A673 (cell line): ENCODE results near the gene ZSCAN21. TPM values are rescaled to one million over a fixed set of nuclear protein-coding genes. Genes with fewer than 3 reads are reported as not detected.

Source experiments
- BruUV-seq: library from RNA; stranded (reverse); fragments of 400-500 nt; replicated peaks from 2 replicates; lab custom pipeline; 2021; lab: Mats Ljungman, UMichigan
- CTCF ChIA-PET: fragments of 300-600 bp; sonication (Branson Sonifier 250); formaldehyde crosslinking; loops from one replicate; lab custom pipeline; 2022; ENCODE audit warnings: antibody characterized with exemption; lab: Charles Lee
- POLR2A ChIA-PET: fragments of 300-600 bp; sonication (Branson Sonifier 250); formaldehyde crosslinking; loops from one replicate; lab custom pipeline; 2022; ENCODE audit warnings: antibody characterized with exemption; ENCODE audit not compliant: low non-redundant PET; lab: Charles Lee
- DNase-seq: peaks from one replicate; pipeline ENCODE4 v3.0.0-alpha.2; 2015; ENCODE audit warnings: low spot score
- H3K27ac ChIP-seq: fragments of 200-600 bp; sonication (generic); 2 replicates; pipeline ENCODE4 v1.5.1; 2016; ENCODE audit warnings: mixed run types, low read depth, mild to moderate bottlenecking, mixed read lengths, antibody characterized with exemption, low read length; ENCODE audit not compliant: poor library complexity, severe bottlenecking
- H3K27me3 ChIP-seq: fragments of 200-600 bp; sonication (generic); replicated peaks from 2 replicates; pipeline ENCODE4 v1.6.1; 2017; ENCODE audit warnings: mixed run types, low read depth, mild to moderate bottlenecking, mixed read lengths, antibody characterized with exemption, low read length; ENCODE audit not compliant: insufficient read depth, poor library complexity
- H3K36me3 ChIP-seq: fragments of 200-600 bp; sonication (generic); 2 replicates; pipeline ENCODE4 v1.6.1; 2016; ENCODE audit warnings: mixed run types, mild to moderate bottlenecking, mixed read lengths, antibody characterized with exemption, low read length; ENCODE audit not compliant: insufficient read depth, poor library complexity, severe bottlenecking
- H3K4me1 ChIP-seq: fragments of 200-600 bp; sonication (generic); 2 replicates; pipeline ENCODE4 v1.6.1; 2017; ENCODE audit warnings: mixed run types, mild to moderate bottlenecking, mixed read lengths, antibody characterized with exemption, low read length; ENCODE audit not compliant: insufficient read depth, poor library complexity, severe bottlenecking
- H3K4me3 ChIP-seq: fragments of 200-600 bp; sonication (generic); 2 replicates; pipeline ENCODE4 v1.5.1; 2016; ENCODE audit warnings: low read depth, mixed run types, mild to moderate bottlenecking, mixed read lengths, low read length; ENCODE audit not compliant: poor library complexity, severe bottlenecking
- H3K9me3 ChIP-seq: fragments of 200-600 bp; sonication (generic); 2 replicates; pipeline ENCODE4 v1.6.1; 2016; ENCODE audit warnings: mixed run types, low read depth, mild to moderate bottlenecking, mixed read lengths, antibody characterized with exemption, low read length; ENCODE audit not compliant: poor library complexity, severe bottlenecking
- EZH2 ChIP-seq: fragments of 200-600 bp; sonication (generic); IDR thresholded peaks from 2 replicates; pipeline ENCODE4 v1.6.1; 2017; ENCODE audit warnings: borderline replicate concordance, low read depth, mild to moderate bottlenecking, mixed read lengths, antibody characterized with exemption, low read length; ENCODE audit not compliant: poor library complexity, severe bottlenecking
- intact Hi-C: fragments of 100-400 bp; cut with micrococcal nuclease; formaldehyde crosslinking; loops from one replicate; pipeline ENCODE4 v1.10.0; 2022; ENCODE audit not compliant: unreplicated experiment
- total RNA-seq: library from RNA; stranded (reverse); gene quantifications from 2 replicates; pipeline ENCODE4 v1.2.3, GENCODE V29; 2021
- TF ChIP-seq, protein P1 (sequence below): fragments of 300-800, 200-600 bp; sonication (generic); conservative IDR thresholded peaks from 2 replicates; pipeline ENCODE4 v1.5.1; 2017; ENCODE audit warnings: low read depth, mild to moderate bottlenecking, antibody characterized with exemption, low read length, moderate library complexity, mixed read lengths

ZSCAN21 gene
- total RNA-seq, 1 experiment from 2014 or later, result 17.2 TPM

DNA sequence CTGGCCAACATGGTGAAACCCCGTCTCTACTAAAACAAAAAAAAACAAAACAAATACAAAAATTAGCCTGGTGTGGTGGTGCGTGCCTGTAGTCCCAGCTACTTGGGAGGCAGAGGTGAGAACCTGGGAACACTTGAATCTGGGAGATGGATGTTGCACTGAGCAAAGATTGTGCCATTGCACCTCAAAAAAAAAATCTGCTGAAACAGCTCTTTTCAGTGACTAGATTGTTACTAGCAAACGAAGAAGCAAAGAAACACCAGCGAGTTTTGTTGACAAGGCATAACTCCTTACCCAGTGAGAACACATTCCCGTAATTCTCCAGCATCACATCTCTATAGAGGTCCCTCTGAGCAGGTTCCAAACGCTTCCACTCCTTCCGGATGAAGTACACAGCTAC, 25.3 kb downstream of the ZSCAN21 start:
- TF ChIP-seq, protein P1, sequence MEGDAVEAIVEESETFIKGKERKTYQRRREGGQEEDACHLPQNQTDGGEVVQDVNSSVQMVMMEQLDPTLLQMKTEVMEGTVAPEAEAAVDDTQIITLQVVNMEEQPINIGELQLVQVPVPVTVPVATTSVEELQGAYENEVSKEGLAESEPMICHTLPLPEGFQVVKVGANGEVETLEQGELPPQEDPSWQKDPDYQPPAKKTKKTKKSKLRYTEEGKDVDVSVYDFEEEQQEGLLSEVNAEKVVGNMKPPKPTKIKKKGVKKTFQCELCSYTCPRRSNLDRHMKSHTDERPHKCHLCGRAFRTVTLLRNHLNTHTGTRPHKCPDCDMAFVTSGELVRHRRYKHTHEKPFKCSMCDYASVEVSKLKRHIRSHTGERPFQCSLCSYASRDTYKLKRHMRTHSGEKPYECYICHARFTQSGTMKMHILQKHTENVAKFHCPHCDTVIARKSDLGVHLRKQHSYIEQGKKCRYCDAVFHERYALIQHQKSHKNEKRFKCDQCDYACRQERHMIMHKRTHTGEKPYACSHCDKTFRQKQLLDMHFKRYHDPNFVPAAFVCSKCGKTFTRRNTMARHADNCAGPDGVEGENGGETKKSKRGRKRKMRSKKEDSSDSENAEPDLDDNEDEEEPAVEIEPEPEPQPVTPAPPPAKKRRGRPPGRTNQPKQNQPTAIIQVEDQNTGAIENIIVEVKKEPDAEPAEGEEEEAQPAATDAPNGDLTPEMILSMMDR, result no peak
- TF ChIP-seq EZH2, result no peak
- ChIA-PET POLR2A (no interaction called here), CTCF (no interaction called here)
- no peak for DNase-seq
- no TSS peak for BruUV-seq
- no peak overlapping the region for H3K4me3 ChIP-seq
- no peak overlapping the region for H3K27ac ChIP-seq
- H3K9me3 ChIP-seq, result peaks cover 50% of the 10 kb centered on the region
- peaks cover 99% of the 10 kb centered on the region for H3K36me3 ChIP-seq
- intact Hi-C loops, result no loop called here
- H3K27me3 ChIP-seq, result no peaks in the 10 kb centered on the region
- no peaks in the 10 kb centered on the region for H3K4me1 ChIP-seq

DNA sequence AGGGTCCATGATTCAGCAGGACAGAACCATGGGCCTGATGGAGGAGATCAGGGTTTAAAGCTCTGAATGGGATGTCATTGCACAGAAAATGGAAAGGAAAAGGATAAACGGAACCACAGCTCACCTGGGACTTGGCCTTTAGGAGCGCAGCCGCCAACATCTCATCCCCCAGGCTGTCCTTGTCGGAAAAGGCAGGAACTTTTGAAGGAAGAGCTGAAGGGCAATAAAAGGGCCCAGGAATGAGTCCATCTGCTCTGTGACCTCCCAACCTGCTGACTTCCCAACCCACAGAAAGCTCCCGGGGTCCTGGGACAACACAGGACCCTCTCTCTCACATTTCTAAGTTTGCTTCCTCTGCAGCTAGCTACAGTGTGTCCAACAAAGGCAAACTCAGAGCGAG, 25.8 kb downstream of the ZSCAN21 start:
- Histone ChIP-seq H3K27me3 (no peaks in the 10 kb centered on the region), H3K4me3 (no peak overlapping the region), H3K4me1 (peaks cover 3% of the 10 kb centered on the region), H3K9me3 (peaks cover 44% of the 10 kb centered on the region), H3K27ac (no peak overlapping the region), H3K36me3 (peaks cover 96% of the 10 kb centered on the region)
- no peak for DNase-seq
- ChIA-PET CTCF (no interaction called here), POLR2A (no interaction called here)
- intact Hi-C loops, result no loop called here
- TF ChIP-seq, protein P1, result no peak
- TF ChIP-seq EZH2, result no peak
- no TSS peak for BruUV-seq

DNA sequence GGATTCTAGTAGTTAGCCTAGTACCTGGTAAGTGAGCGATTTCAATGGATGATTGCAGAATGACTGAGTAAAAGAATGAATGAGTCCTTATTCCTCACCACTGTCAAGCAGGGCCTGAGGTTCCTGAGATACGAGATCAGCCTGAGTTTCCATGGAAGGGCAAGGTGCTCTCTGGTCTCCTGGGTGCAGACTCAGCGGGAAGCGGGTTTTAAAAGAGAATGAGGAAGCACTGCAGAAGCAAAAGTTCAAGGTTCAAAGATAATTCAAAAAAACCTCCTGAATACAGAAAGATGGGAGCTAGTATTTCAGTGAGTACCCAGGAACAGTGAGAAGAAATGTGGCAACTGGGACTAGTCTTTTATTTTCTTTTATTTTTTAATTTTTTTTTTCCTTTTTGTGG, 27.6 kb downstream of the ZSCAN21 start:
- intact Hi-C loops, result no loop called here
- ChIA-PET CTCF (no interaction called here), POLR2A (interaction anchor here (0.6 kb wide), 1 partner anchor 130 kb away, joined by 17 read pairs; no protein-coding TSS in a partner anchor)
- Histone ChIP-seq H3K27ac (no peak overlapping the region), H3K36me3 (peaks cover 78% of the 10 kb centered on the region), H3K4me3 (no peak overlapping the region), H3K4me1 (peaks cover 4% of the 10 kb centered on the region), H3K9me3 (peaks cover 26% of the 10 kb centered on the region), H3K27me3 (no peaks in the 10 kb centered on the region)
- no peak for DNase-seq
- BruUV-seq, result no TSS peak
- TF ChIP-seq EZH2, result no peak
- TF ChIP-seq, protein P1, result no peak
